Fibroblast of villous mesenchyme (primary cell): ENCODE results near the gene CLCN7. TPM values are rescaled to one million over a fixed set of nuclear protein-coding genes. Genes with fewer than 3 reads are reported as not detected.

ENCODE experiments used
- DNase-seq: peaks from one replicate; pipeline ENCODE4 v3.0.0-alpha.2; 2010; ENCODE audit warnings: low read depth
- H3K4me3 ChIP-seq: 2 replicates; pipeline ENCODE4 v1.5.1; 2011; ENCODE audit warnings: low read depth, mild to moderate bottlenecking, low read length
- CTCF ChIP-seq: IDR thresholded peaks from 2 replicates; pipeline ENCODE4 v1.5.1; 2012; ENCODE audit warnings: low read depth, mild to moderate bottlenecking, low read length; ENCODE audit not compliant: insufficient read depth
- total RNA-seq: library from RNA; depleted of rRNA; stranded (reverse); fragments of >200 nt; gene quantifications from 2 replicates; pipeline ENCODE4 v1.2.3, GENCODE V29; 2012

CLCN7 gene
- total RNA-seq, 1 donor, result 85.1 TPM

DNA sequence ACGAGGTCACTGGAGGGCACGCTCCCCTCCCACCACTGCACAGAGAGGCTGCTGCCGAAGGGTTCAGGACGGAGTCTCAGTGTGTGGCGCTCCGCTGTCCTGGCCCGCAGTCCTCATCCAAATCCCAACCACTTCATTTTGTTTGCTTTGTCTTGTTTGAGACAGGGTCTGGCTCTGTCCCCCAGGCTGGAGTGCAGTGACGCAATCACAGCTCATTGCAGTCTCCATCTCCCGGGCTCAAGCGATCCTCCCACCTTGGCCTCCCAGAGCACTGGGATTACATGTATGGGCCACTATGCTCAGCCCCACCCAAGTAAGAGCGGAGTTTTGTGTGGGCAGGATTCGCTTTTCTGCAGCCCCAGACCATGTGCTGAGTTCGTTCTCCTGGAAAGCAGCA lies 73.1 kb downstream of the CLCN7 start:
- H3K4me3 ChIP-seq, result no peak overlapping the region
- TF ChIP-seq CTCF, result no peak
- DNase-seq, result no peak

- no peak for DNase-seq
- no peak for TF ChIP-seq CTCF
- H3K4me3 ChIP-seq, result no peak overlapping the region
These were observed 73.6 kb downstream of the CLCN7 start for GRCh38 chr16:1401061-1401757.

DNA sequence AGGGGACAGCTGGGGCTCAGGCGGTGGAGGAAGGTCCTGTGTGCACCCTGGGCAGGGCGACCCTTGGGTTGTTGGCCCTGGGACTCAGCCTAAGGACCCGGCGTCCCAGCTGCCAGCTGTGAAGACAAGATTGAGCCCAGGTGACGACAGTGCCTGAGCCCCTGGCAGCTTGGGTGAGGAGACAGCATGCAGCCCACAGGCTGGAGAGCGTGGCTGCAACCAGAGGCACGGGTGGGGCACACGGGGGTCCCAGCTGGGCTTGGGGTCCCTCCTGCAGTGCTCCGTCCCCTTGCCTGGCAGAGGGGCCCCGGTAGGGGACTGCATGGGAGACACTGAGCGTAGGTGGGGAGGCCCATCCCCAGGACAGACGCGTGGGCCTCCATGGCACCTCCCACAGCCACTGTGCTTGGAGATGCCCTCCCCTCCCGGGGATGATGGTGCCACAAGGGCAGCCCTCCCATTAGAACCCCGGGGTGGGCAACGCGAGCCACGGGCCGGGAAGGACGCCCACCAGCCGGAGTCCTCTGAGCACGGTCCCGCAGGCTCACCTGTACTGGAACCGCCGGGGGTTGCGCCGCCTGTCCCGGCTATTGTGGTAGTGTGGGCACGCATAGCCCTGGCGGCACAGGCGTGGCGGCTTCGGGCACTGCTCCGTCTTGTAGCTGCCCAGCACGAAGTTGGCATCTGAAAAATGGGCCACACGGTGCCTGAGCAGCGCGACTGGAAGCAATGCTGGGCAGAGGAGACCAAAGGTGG lies 75.8 kb downstream of the CLCN7 start:
- no peak for TF ChIP-seq CTCF

GRCh38 chr16:1398351-1398750 lies 76.5 kb downstream of the CLCN7 start:
- no peak for TF ChIP-seq CTCF
- no peak overlapping the region for H3K4me3 ChIP-seq
- DNase-seq, result no peak

More for the DNA sequence above, 75.8 kb downstream of the CLCN7 start:
- H3K4me3 ChIP-seq, result no peak overlapping the region
- no peak for DNase-seq

- H3K4me3 ChIP-seq, result no peak overlapping the region
- no peak for DNase-seq
- no peak for TF ChIP-seq CTCF
These were observed 77.0 kb downstream of the CLCN7 start for GRCh38 chr16:1397779-1398178.

- H3K4me3 ChIP-seq, result no peak overlapping the region
- DNase-seq, result no peak
- no peak for TF ChIP-seq CTCF
These were observed 79.3 kb downstream of the CLCN7 start for GRCh38 chr16:1395444-1396031.

Other genes starting within 250 kb of the CLCN7 start
- not detected in 2 replicates for gene TPSG1, start 249.8 kb downstream of the CLCN7 start, total RNA-seq
- not detected in 2 replicates for gene TPSB2, start 244.8 kb downstream of the CLCN7 start, total RNA-seq
- gene TPSAB1, start 234.3 kb downstream of the CLCN7 start, total RNA-seq, result not detected in 2 replicates
- gene TPSD1, start 219.0 kb downstream of the CLCN7 start, total RNA-seq, result not detected in 2 replicates
- gene UBE2I, start 165.4 kb downstream of the CLCN7 start, total RNA-seq, result 44.9 and 46.4 TPM in 2 replicates
- under 0.01 and 0.32 TPM in 2 replicates for gene BAIAP3, start 141.4 kb downstream of the CLCN7 start, total RNA-seq
- gene TSR3, start 123.2 kb downstream of the CLCN7 start, total RNA-seq, result 42.7 and 55.7 TPM in 2 replicates
- 25.1 and 26.3 TPM in 2 replicates for gene GNPTG, start 123.1 kb downstream of the CLCN7 start, total RNA-seq
- 7.1 and 7.8 TPM in 2 replicates for gene UNKL, start 60.3 kb downstream of the CLCN7 start, total RNA-seq
- gene UQCC4, start 54.3 kb downstream of the CLCN7 start, total RNA-seq, result 11.7 and 13.9 TPM in 2 replicates
- not detected in 2 replicates for gene PERCC1, start 44.0 kb downstream of the CLCN7 start, total RNA-seq
- gene CCDC154, start 30.5 kb downstream of the CLCN7 start, total RNA-seq, result under 0.01 TPM in 2 replicates
- 0.32 and 0.43 TPM in 2 replicates for gene PTX4, start 13.9 kb upstream of the CLCN7 start, total RNA-seq
- 21.6 and 22.2 TPM in 2 replicates for gene TELO2, start 18.3 kb upstream of the CLCN7 start, total RNA-seq
- gene TMEM204, start 58.6 kb upstream of the CLCN7 start, total RNA-seq, result 22.5 and 36.1 TPM in 2 replicates
- 19.6 and 24.6 TPM in 2 replicates for gene IFT140, start 137.0 kb upstream of the CLCN7 start, total RNA-seq
- 10.3 and 10.4 TPM in 2 replicates for gene CRAMP1, start 137.3 kb upstream of the CLCN7 start, total RNA-seq
- 39.3 and 61.7 TPM in 2 replicates for gene JPT2, start 203.3 kb upstream of the CLCN7 start, total RNA-seq
- 37.1 and 61.5 TPM in 2 replicates for gene MAPK8IP3, start 231.2 kb upstream of the CLCN7 start, total RNA-seq